HG02973 (cell line): ENCODE data around the gene ZNF468.
"Not testable (repeated sequence)": the region's sequence is repeated elsewhere in the genome, so short reads cannot be mapped to it uniquely, and the experiment has no call there.

Experiments used
- ATAC-seq: cut with Tn5 transposase; IDR thresholded peaks from one replicate; pipeline ENCODE4 v1.9.1; 2021; ENCODE audit warnings: moderate library complexity; ENCODE audit not compliant: unreplicated experiment

Gene ZNF468

DNA sequence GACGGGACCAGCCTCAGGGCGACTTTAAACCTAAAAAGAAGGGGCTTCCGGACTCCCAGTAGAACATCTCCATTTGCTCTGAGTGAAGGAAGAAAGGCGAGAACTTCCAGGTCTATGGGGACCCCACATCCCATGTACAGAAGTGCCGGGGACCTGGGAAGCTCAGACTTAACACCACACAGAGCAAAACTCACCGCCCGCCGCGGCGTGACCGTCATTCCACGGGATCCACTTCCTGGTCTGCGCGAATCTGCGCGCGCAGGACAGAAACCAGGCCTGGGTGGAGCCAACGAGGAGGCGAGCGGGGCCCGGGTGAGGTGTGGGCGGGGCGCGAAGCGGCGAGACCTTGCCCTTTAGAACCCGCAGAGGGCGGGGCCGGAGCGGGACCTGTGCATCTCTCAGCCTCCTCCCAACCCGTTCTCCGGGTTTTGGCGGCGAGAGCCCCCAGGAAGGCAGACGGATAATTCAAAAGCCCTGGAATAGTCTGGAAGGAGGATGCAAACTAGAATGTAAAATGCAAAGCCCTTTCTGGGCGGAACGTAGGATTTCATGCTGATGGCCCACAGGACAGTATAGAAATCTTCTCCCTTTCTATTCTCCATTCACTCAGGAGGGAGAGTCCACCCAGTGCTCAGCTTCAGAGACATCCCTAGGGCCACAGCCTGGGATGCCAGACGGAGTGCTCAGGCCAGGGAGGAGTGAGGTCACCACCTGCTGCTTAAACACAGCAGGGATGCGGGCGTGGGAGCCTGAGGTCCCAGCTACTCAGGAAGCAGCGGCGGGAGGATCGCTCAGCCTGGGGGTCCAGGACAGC lies at the start of gene ZNF468:
Gene ZNF468 (minus strand): TSS at position 242 of the 814 bp plus-strand sequence. CDS start 3,347 bp downstream, outside the sequence.
- peak; percentile 95 for ATAC-seq

DNA sequence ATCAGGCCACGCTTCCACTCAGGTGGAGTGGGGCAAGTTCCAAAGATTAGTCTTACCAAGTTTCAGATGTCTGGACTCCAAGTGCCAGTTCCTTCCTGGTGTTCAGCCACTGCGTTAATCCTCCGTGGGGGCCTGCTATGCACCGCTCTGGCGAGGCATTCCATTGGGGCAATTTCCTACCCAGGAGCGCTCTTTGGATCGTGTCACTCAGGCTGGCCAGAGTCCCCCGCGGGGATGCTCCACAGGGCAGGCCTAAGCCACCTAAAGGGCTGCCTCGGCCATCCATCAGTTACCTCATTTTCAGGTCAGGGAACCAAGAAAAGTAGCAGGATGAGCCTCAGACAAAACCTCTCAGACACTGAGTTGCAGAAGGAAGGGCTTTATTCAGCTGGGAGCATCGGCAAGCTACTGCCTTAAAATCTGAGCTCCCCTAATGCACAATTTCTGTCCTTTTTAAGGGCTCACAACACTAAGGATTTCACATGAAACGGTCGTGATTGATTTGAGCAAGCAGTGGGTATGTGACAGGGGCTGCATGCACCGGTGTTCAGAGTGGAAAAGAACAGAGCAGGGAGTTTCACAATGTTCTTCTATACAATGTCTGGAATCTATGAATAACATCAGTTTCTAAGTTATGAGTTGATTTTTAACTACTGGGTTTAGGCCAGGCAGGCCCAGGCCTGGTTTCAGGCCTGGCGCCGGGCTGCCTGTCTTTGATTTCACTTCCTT lies 46.8 kb upstream of the ZNF468 start:
- ATAC-seq, result not testable (repeated sequence)

DNA sequence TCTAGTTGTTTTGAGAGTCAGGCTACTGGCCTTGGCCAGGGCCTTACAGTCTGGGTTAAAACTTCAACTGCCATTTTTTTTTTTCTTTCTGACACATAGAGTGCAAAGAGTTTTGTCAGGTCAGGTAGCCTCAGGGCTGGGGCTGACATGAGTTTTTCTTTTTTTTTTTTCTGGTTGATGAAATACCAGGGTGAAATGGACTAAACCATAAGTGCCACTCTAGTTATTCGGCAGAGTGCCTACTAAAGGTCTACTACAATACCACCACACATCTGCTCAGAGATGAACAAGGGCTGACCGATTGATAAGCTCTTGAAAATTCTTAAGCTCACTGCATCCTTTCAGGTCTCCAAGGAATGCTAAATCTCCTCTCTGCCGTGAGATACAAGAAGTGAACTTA lies 44.4 kb upstream of the ZNF468 start:
- no peak for ATAC-seq

DNA sequence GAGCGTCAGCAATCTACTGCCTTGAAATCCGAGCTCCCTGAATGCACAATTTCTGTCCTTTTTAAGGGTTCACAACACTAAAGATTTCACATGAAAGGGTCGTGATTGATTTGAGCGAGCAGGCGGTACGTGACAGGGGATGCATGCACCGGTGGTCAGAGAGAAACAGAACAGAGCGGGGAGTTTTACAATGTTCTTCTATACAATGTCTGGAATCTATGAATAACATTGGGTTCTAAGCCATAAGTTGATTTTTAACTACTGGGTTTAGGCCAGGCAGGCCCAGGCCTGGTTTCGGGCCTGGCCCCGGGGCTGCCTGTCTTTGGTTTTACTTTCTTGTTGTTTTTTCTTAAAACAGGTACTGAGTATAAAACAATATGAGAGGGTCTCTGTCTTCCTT lies 41.2 kb upstream of the ZNF468 start:
- not testable (repeated sequence) for ATAC-seq

DNA sequence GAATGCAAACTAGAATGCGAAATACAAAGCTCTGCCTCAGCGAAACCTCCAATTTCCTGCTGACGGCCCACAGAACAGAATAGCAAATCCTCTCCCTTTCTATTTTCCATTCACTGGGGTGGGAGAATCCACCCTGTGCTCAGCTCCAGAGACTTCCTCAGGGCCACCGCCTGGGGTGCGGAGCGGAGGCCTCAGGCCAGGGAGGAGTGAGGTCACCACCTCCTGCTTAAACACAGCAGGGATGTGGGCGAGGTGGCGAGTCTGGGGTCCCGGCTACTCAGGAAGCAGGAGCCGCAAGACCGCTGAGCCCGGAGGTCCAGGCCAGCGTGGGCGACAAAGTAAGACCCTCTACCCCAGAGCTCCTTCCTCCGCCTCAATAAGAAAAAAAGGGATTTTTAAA lies 40.7 kb upstream of the ZNF468 start:
- ATAC-seq, result no peak

DNA sequence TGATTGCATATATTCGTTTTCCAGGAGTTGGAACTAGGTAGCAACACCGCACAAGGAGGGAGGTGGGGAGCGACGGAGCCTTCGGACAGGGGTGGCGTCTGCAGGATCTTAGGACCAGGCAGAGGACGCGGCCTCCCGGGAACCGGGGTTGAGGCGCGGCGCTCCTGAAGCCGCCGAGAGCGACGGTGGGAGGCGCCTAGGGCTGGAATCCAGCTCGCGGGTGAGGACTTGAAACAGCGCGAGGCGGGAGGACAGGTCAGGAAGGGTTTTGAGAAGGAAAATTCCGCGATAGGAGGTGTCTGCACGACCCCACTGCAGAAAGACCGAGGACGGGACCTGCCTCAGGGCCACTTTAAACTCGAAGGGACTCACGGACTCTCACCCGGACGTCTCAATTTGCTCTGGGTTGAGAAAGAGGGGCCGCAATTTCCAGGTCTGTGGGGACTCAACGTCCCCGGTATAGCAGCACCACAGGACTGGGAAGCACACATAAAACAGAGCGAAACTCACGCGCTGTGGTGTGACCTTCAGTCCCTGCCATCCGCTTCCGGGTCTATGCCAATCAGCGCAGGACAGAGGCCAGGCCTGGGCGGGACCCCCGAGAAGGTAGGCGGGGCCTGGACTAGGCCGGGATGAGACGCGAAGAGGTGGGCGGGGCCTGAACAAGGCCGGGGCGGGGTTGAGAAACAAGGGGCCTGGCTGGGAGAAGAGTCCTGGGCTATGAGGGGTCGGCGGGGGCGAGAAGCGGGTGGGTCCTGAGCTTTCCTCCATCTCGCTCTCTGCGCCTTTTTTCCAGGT lies 39.9 kb upstream of the ZNF468 start, which contains the start of gene ZNF320:
Gene ZNF320 (minus strand): TSS at position 498 of the 798 bp plus-strand sequence. CDS start 7,380 bp downstream, outside the sequence.
- peak; percentile 97 for ATAC-seq

DNA sequence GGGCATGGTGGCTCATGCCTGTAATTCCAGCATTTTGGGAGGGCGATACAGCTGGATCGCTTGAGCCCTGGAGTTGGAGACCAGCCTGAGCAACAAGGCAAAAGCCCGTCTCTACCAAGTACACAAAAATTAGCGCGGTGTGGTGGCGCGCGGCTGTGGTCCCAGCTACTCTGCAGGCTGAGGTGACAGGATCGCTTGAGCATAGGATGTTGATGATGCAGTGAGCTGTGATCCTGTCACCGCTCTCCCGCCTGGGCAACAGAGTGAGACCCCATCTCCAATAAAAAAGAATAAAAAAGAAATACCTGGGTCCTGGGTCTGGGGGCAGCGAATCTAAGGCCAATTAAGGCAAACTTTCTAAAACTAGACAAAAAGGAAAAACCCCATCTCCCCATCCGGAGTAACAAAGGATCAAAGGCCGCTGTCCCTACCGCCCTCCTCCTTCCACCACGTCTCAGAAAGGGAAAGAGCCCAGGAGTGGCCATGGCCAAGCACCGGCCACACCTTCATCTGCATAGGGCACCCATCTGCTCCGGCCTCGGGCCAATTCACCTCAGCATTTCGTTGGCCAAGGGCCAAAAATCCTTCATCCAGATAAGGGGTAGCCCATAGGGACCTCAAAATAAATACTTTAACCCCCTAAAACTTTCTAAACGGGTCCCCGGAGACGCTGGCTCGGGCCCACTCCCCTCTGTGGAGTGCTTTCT lies 39.2 kb upstream of the ZNF468 start:
- no peak for ATAC-seq

DNA sequence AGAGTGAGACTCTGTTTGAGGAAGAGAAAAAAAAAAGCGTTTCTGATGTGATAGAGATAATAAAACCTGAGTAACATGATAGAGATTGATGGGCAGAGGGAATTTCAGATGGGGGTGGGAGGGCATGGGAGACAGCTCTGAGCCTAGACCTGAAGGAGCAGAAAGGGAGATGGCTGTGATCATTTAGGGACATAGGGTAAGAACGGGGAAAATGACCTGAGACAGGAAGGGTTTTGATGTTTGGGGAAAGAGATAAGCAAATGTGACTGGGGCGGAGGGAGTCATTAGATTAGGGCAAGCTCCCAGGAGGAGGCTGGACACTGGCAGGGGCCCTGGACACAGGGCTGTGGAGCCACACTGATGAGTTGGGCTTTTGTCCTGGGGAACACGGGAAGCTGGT lies 33.9 kb upstream of the ZNF468 start:
- no peak for ATAC-seq

DNA sequence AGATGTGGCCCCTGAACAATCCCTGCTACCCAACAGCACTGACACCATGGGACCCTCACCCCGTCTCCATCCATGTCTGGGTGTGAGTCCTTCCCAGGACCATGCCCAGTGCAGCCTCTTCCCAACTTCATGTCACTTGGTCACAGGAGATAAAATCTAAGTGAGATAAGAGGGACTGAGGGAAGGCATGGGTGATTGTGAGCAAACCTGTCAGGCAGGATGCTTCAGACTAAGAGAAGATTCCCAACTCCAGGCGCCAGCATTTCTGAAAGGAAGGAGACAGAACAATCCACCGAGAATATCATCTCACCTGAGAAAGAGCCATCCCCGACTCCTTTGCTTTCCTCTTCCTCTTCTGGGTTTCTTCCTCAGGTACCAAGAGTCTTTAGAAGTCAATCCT lies 32.5 kb upstream of the ZNF468 start:
- ATAC-seq, result no peak

DNA sequence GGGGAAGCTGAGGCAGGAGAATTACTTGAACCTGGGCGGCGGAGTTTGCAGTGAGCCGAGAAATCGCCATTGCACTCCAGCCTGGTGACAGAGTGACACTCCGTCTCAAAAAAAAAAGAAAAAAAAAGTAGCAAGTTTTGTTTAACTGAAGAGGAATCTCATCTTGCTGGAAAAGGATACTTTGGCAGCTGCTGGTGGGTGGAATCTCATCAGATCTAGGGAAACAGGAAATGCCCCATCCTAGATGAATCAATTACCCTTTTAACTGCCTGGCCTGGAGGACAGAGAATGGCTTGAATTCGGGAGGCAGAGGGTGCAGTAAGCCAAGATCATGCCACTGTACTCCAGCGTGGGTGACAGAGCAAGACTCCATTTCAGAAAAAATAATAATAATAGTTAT lies 31.7 kb upstream of the ZNF468 start:
- ATAC-seq, result no peak

DNA sequence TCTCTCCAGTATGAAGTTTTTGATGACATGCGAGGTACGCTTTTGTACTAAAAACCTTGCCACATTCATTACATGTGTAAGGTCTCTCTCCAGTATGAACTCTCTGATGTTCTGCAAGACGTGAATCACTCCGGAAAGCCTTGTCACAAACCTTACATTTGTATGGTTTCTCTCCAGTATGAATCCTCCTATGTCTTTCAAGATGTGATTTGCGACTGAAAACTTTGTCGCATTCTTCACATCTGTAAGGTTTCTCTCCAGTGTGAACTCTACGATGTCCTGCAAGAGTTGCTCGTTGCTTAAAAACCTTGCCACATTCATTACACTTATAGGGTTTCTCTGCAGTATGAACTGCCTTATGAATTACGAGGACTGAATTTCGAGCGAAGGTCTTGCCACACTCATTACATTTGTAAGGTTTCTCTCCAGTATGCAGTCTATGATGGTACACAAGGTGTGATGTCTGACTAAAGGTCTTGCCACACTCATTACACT lies 23.5 kb upstream of the ZNF468 start:
- no peak for ATAC-seq

DNA sequence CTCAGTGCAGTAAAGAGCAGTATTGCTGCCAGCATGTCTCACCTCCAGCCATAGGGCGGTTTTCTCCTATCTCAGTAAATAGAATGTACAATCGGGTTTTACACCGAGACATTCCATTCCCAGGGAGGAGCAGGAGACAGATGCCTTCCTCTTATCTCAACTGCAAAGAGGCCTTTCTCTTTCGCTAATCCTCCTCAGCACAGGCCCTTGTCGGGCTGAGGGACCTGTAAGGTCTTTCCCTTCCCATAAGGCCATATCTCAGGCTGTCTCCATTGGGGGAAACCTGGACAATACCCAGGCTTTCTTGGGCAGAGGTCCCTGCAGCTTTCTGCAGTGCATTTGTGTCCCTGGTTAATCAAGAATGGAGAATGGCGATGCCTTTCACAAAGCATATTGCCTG lies 15.6 kb upstream of the ZNF468 start:
- ATAC-seq, result not testable (repeated sequence)

DNA sequence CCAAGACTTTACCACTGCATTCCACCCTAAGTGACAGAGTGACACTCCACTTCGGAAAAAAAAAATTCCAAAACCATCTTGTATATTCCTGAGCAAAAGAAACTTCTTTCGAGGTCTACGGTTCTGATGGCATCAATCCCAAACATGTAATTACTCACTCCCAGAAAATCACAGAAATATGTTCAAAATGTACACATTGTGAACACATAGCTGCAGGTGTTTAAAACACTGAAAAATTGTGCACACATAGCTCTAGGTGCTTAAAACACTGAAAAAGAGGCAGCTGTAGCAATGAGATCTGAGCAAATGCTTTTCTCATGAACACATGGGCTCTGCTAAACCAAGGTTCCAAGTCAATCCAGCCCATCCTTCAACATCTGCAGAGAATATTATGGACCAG lies 14.0 kb upstream of the ZNF468 start:
- ATAC-seq, result no peak

DNA sequence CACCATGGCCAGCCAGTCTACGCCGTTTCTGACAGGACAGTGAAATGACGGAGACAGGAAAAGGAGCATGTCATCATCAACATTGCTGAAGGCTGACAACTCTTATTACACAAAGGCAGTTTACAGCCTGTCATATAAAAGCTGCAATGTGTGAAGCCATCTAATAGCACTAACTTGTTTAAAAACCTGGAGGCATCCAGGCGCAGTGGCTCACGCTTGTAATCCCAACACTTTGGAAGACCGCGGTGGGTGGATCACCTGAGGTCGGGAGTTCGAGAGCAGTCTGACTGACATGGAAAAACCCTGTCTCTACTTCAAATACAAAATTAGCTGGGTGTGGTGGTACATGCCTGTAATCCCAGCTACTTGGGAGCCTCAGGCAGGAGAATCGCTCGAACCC lies 10.6 kb upstream of the ZNF468 start:
- not testable (repeated sequence) for ATAC-seq

DNA sequence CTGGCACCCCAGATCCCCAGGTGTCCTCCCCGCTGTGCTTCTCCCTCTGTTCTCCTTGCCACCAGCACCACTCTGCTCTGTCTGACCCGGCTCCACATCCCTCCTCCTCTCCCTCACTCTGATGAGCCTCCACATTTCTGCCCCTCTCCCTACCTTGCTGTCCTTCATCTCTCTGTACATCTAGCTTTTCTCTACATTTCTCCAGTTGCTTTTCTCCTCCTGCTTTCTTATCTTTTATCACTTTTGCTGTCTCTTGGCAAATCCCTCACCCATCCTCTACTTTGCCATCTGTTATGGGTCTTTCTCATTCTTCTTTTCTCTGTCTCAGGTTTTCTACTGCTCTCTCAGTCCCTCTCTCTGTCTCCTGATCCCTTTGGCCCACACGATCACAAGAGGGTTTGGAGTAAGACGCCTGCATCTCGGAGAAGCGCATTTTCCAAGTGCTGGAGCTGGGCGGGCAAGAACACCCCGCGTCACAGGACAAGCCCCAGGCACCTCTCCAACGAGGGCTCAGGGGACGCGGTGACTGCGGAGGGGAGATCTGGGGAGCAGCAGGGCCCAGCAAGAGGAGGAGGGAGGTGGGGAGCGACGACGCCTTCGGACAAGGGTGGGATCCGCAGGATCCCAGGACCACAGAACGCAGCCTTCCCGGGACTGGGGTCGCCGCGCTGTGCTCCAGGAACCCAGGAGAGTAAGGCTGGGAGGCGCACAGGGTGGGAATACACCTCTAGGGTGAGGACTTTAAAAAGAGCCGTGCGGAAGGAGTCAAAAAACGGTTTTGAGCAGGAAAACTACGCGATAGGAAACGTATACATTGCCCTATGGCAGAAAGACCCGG lies 660 bp downstream of the ZNF468 start:
- peak; percentile 13 for ATAC-seq

DNA sequence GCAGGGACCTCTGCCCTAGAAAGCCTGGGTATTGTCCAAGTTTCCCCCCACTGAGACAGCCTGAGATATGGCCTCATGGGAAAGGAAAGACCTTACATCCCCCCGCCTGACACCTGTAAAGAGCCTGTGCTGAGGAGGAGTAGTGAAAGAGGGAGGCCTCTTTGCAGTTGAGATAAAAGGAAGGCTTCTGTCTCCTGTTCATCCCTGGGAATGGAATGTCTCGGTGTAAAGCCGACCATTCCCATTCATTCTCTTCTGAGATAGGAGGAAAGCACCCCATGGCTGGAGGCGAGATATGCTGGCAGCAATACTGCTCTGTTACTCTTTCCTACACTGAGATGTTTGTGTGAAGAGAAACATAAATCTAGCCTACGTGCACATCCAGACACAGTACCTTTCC lies 10.1 kb downstream of the ZNF468 start:
- ATAC-seq, result not testable (repeated sequence)

DNA sequence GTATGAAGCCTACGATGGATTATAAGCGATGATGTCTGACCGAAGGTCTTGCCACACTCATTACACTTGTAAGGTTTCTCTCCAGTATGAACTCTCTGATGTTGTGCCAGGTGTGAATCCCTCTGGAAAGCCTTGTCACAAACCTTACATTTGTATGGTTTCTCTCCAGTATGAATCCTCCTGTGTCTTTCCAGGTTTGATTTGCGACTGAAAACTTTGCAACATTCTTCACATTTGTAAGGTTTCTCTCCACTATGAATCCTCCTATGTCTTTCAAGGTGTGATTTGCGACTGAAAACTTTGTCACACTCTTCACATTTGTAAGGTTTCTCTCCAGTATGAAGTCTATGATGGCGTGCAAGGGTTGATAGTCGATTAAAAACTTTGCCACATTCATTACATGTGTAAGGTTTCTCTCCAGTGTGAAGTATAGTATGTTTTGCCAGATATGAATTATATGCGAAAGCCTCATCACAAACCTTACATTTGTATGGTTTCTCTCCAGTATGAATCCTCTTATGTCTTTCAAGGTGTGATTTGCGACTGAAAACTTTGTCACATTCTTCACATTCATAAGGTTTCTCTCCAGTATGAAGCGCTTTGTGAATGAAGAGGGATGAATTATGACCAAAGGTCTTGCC lies 16.5 kb downstream of the ZNF468 start:
- ATAC-seq, result not testable (repeated sequence)

DNA sequence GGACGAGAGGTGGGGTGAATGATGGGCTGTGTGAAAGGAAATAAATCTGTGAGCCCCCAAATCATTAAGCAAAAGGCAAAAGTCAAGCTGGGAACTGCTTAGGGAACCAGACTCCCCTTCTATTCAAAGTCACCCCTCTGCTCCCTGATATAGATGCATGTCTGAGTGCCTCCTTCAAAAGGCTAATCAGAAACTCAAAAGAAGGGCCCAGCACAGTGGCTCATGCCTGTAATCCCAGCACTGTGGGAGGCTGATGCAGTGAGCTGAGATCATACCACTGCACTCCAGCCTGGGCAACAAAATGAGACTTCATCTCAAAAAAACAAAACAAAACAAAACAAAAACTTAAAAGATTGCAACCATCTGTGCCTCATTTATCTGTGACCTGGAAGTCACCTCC lies 23.1 kb downstream of the ZNF468 start:
- ATAC-seq, result not testable (repeated sequence)

DNA sequence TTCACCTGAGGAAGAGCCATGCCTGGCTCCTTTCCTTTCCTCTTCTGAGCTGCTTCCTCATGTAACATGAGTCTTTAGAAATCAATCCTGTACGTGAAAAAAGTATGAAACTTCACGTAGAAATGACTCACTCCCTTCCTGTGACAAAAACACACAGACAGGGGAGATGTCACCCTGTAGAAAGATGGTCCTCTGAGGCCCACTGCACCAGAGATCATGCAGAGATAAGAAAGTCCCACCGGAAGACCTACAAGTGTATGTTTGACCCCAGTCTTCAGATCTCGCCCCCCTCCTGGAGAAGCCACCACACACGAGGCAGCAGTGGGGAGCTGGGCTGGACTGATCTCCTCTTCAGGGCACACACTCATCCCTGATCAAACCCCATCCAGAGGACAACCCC lies 23.9 kb downstream of the ZNF468 start:
- not testable (repeated sequence) for ATAC-seq
